Calu3 (cell line): ENCODE results near the gene GPR17. TPM values are rescaled to one million over a fixed set of nuclear protein-coding genes. Genes with fewer than 3 reads are reported as not detected.

Source experiments
- BruUV-seq: library from RNA; stranded (reverse); fragments of 400-500 nt; replicated peaks from 2 replicates; lab custom pipeline; 2021; lab: Mats Ljungman, UMichigan
- CTCF ChIA-PET: fragments of 300-600 bp; sonication (Branson Sonifier 250); formaldehyde crosslinking; loops from one replicate; lab custom pipeline; 2022; ENCODE audit warnings: antibody characterized with exemption; lab: Charles Lee
- DNase-seq: peaks from one replicate; pipeline ENCODE4 v3.0.0; 2022
- H3K27ac Mint-ChIP-seq: one replicate; pipeline ENCODE4 v1.8.0; 2022; ENCODE audit warnings: mixed read lengths; ENCODE audit not compliant: unreplicated experiment
- H3K27me3 Mint-ChIP-seq: one replicate; pipeline ENCODE4 v1.8.0; 2022; ENCODE audit warnings: mixed read lengths; ENCODE audit not compliant: unreplicated experiment
- H3K36me3 Mint-ChIP-seq: one replicate; pipeline ENCODE4 v1.8.0; 2022; ENCODE audit warnings: mild to moderate bottlenecking, moderate library complexity, mixed read lengths; ENCODE audit not compliant: insufficient read depth, unreplicated experiment
- H3K4me1 Mint-ChIP-seq: one replicate; pipeline ENCODE4 v1.8.0; 2022; ENCODE audit warnings: mild to moderate bottlenecking, low read depth, mixed read lengths; ENCODE audit not compliant: unreplicated experiment
- H3K4me3 Mint-ChIP-seq: one replicate; pipeline ENCODE4 v1.8.0; 2022; ENCODE audit warnings: mild to moderate bottlenecking, low read depth, moderate library complexity, mixed read lengths; ENCODE audit not compliant: unreplicated experiment
- H3K9me3 Mint-ChIP-seq: one replicate; pipeline ENCODE4 v1.8.0; 2022; ENCODE audit warnings: low read depth, mixed read lengths; ENCODE audit not compliant: unreplicated experiment
- CTCF ChIP-seq: fragments of 200-600 bp; IDR thresholded peaks from one replicate; pipeline ENCODE4 v1.8.0; 2022; ENCODE audit warnings: antibody characterized with exemption; ENCODE audit not compliant: unreplicated experiment
- intact Hi-C: fragments of 100-400 bp; cut with micrococcal nuclease; formaldehyde crosslinking; loops from one replicate; pipeline ENCODE4 v1.10.0; 2022; ENCODE audit not compliant: unreplicated experiment
- total RNA-seq: library from RNA; stranded (reverse); gene quantifications from 2 replicates; pipeline ENCODE4 v1.2.3, GENCODE V29; 2022

GPR17 gene
- total RNA-seq, 1 experiment from 2014 or later, result not detected

GRCh38 chr2:127664065-127664894 lies 18.3 kb downstream of the GPR17 start:
- peak overlapping the region; percentile 43 for H3K4me3 Mint-ChIP-seq
- TF ChIP-seq CTCF, result no peak
- no peaks in the 10 kb centered on the region for H3K4me1 Mint-ChIP-seq
- no peaks in the 10 kb centered on the region for H3K36me3 Mint-ChIP-seq
- intact Hi-C loops, result no loop called here
- no peaks in the 10 kb centered on the region for H3K9me3 Mint-ChIP-seq
- DNase-seq, result no peak
- BruUV-seq, result no TSS peak
- H3K27ac Mint-ChIP-seq, result no peak overlapping the region
- peaks cover 77% of the 10 kb centered on the region for H3K27me3 Mint-ChIP-seq
- CTCF ChIA-PET, result interaction anchor here (0.7 kb wide), 1 partner anchor 12 kb away, joined by 8 read pairs; no protein-coding TSS in a partner anchor

GRCh38 chr2:127664895-127665225 lies 18.9 kb downstream of the GPR17 start:
- DNase-seq, result no peak
- no peak for TF ChIP-seq CTCF
- H3K27ac Mint-ChIP-seq, result no peak overlapping the region
- intact Hi-C loops, result no loop called here
- H3K27me3 Mint-ChIP-seq, result peaks cover 82% of the 10 kb centered on the region
- H3K9me3 Mint-ChIP-seq, result no peaks in the 10 kb centered on the region
- no peaks in the 10 kb centered on the region for H3K4me1 Mint-ChIP-seq
- no peaks in the 10 kb centered on the region for H3K36me3 Mint-ChIP-seq
- CTCF ChIA-PET, result no interaction called here
- no TSS peak for BruUV-seq
- H3K4me3 Mint-ChIP-seq, result peak overlapping the region; percentile 43

GRCh38 chr2:127665267-127665893 lies 19.4 kb downstream of the GPR17 start:
- Mint-ChIP-seq H3K4me1 (no peaks in the 10 kb centered on the region), H3K27me3 (peaks cover 85% of the 10 kb centered on the region), H3K36me3 (no peaks in the 10 kb centered on the region), H3K9me3 (no peaks in the 10 kb centered on the region), H3K4me3 (no peak overlapping the region), H3K27ac (no peak overlapping the region)
- no peak for DNase-seq
- intact Hi-C loops, result no loop called here
- TF ChIP-seq CTCF, result no peak
- CTCF ChIA-PET, result no interaction called here
- BruUV-seq, result no TSS peak

GRCh38 chr2:127669056-127669455 lies 23.1 kb downstream of the GPR17 start:
- DNase-seq, result no peak
- intact Hi-C loops, result no loop called here
- H3K4me1 Mint-ChIP-seq, result no peaks in the 10 kb centered on the region
- no peak overlapping the region for H3K4me3 Mint-ChIP-seq
- CTCF ChIA-PET, result no interaction called here
- no TSS peak for BruUV-seq
- TF ChIP-seq CTCF, result no peak
- H3K27me3 Mint-ChIP-seq, result peaks cover 90% of the 10 kb centered on the region
- H3K36me3 Mint-ChIP-seq, result no peaks in the 10 kb centered on the region
- no peak overlapping the region for H3K27ac Mint-ChIP-seq
- no peaks in the 10 kb centered on the region for H3K9me3 Mint-ChIP-seq
